HEK293T (cell line): Measurements from ENCODE around the gene BLCAP.

ENCODE experiments used
- CTCF ChIA-PET: fragments of 350-600 bp; formaldehyde crosslinking; extraction: SDS; loops from one replicate; lab custom pipeline; 2021; ENCODE audit warnings: antibody characterized with exemption, inconsistent platforms; lab: Yijun Ruan, JAX
- POLR2A ChIA-PET: fragments of 350-600 bp; formaldehyde crosslinking; extraction: SDS; loops from one replicate; lab custom pipeline; 2020; ENCODE audit warnings: antibody characterized with exemption, inconsistent platforms; lab: Yijun Ruan, JAX
- DNase-seq: peaks from one replicate; pipeline ENCODE4 v3.0.0; 2012; ENCODE audit warnings: mixed read lengths; ENCODE audit errors: extremely low spot score
- ARNT ChIP-seq: fragments of 450-650 bp; IDR thresholded peaks from 2 replicates; pipeline ENCODE4 v1.6.1; 2017; ENCODE audit warnings: mild to moderate bottlenecking
- BHLHE40 ChIP-seq: fragments of 450-650 bp; IDR thresholded peaks from 2 replicates; pipeline ENCODE4 v1.6.1; 2016; ENCODE audit warnings: mild to moderate bottlenecking, moderate library complexity, borderline replicate concordance
- CTBP1 ChIP-seq: fragments of 450-650 bp; IDR thresholded peaks from 2 replicates; pipeline ENCODE4 v1.6.1; 2016; ENCODE audit warnings: borderline replicate concordance
- ELF4 ChIP-seq: fragments of 450-650 bp; IDR thresholded peaks from 2 replicates; pipeline ENCODE4 v1.6.1; 2017; ENCODE audit warnings: antibody characterized with exemption
- FOXA1 ChIP-seq: fragments of 450-650 bp; IDR thresholded peaks from 2 replicates; pipeline ENCODE4 v1.6.1; 2016; ENCODE audit warnings: mild to moderate bottlenecking
- FOXK2 ChIP-seq: fragments of 450-650 bp; IDR thresholded peaks from 2 replicates; pipeline ENCODE4 v1.6.1; 2016; ENCODE audit warnings: mild to moderate bottlenecking
- FOXM1 ChIP-seq: fragments of 450-650 bp; IDR thresholded peaks from 2 replicates; pipeline ENCODE4 v1.6.1; 2017; ENCODE audit warnings: mild to moderate bottlenecking, borderline replicate concordance
- HDGF ChIP-seq: fragments of 450-650 bp; IDR thresholded peaks from 2 replicates; pipeline ENCODE4 v1.6.1; 2017; ENCODE audit warnings: antibody characterized with exemption, borderline replicate concordance
- L3MBTL2 ChIP-seq: fragments of 450-650 bp; conservative IDR thresholded peaks from 2 replicates; pipeline ENCODE4 v1.6.1; 2016; ENCODE audit warnings: mild to moderate bottlenecking
- LEF1 ChIP-seq: fragments of 450-650 bp; IDR thresholded peaks from 2 replicates; pipeline ENCODE4 v1.6.1; 2017; ENCODE audit warnings: mild to moderate bottlenecking, borderline replicate concordance
- NFRKB ChIP-seq: fragments of 450-650 bp; IDR thresholded peaks from 2 replicates; pipeline ENCODE4 v1.6.1; 2016; ENCODE audit warnings: mild to moderate bottlenecking, moderate library complexity
- SP1 ChIP-seq: fragments of 450-650 bp; IDR thresholded peaks from 2 replicates; pipeline ENCODE4 v1.6.1; 2017
- SUZ12 ChIP-seq: fragments of 450-650 bp; IDR thresholded peaks from 2 replicates; pipeline ENCODE4 v1.6.1; 2016; ENCODE audit warnings: mild to moderate bottlenecking
- TARDBP ChIP-seq: fragments of 450-650 bp; IDR thresholded peaks from 2 replicates; pipeline ENCODE4 v1.6.1; 2016
- ZNF384 ChIP-seq: fragments of 450-650 bp; IDR thresholded peaks from 2 replicates; pipeline ENCODE4 v1.6.1; 2016
- TF ChIP-seq, protein P1 (sequence below): fragments of 450-650 bp; IDR thresholded peaks from 2 replicates; pipeline ENCODE4 v1.6.1; 2016

Gene BLCAP

DNA sequence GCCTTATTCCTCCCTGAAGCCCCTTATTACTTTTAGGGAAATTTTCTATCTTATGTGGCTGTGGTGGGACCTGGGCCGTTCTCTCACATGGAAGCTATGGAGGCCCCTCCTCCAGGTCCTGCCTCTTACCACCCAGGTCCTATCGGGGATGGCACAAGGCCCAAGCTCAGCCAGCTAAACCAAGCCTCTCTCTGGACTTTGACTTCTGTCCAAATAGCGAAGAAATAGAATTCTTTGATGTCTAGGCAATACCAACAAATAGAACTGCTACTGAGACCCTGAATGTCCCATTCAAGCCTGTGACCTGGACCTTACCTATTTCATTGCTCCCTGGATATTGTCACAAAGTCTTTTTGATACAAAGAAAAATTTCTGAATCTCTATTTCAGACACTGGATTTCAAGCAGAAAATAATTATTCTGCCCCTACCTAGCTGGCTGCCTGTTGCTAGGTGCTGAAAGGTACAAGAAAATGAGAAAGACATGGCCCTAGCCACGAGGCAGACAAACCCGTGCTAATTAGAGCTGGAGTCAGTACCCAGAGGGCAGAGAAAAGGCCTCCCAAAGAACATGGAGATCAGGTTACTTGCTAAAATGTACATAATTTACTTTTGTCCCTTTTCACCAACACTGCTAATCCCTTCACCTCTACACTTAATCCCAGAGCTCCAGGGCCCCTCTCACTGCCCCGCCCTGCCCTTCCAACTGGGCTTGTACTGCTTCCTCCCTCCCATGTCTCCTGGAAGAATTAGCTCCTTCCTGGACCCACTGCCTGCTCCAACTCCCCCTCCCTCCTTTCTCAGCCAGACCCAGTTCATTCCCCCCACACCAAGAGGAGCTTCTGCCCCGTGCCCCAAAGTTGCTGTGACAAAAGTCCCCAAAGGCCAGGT, 22.2 kb downstream of the BLCAP start:
- CTCF ChIA-PET = no interaction called here
- DNase-seq = no peak
- POLR2A ChIA-PET = interaction anchor here (1.6 kb wide), 1 partner anchor 10 kb away, joined by 4 read pairs; no protein-coding TSS in a partner anchor
- no peak for TF ChIP-seq ZNF384
- no peak for TF ChIP-seq ELF4
- no peak for TF ChIP-seq FOXA1
- TF ChIP-seq SP1 = no peak
- no peak for TF ChIP-seq CTBP1
- no peak for TF ChIP-seq NFRKB

DNA sequence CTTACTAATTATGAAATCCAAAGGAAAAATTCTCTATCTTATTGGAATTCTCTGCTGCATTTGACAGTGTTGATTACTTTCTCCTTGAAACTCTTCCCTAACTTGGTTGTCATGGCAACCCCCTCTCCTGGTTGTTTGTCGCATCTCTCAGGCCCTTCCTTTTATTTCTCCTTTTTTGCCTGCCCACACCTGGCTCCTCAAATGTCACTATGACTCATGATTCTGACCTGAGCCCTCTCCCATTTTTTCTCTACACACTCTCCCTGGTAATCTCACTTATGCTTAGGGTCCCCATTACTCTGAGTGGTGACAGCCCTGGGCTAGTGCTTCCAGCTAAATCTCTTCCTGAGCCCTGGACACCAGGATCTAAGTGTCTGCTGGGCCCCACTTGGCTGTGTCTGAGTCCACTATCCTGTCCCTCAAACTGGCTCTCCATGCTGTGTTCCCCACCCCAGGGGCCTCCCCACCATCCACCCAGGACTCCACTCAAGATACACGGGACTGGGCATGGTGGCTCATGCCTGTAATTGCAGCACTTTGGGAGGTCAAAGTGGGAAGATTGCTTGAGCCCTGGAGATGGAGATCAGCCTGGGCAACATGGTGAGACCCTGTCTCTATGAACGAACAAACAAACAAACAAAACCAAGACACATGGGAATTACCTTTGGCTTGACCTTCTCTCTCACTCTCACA, 23.1 kb downstream of the BLCAP start:
- TF ChIP-seq FOXA1 (no peak), CTBP1 (no peak), NFRKB (no peak), SP1 (no peak), ARNT (no peak), FOXK2 (no peak), ELF4 (no peak), L3MBTL2 (no peak), LEF1 (no peak), BHLHE40 (no peak), FOXM1 (no peak), HDGF (no peak), SUZ12 (no peak), TARDBP (no peak), ZNF384 (no peak)
- TF ChIP-seq, protein P1, sequence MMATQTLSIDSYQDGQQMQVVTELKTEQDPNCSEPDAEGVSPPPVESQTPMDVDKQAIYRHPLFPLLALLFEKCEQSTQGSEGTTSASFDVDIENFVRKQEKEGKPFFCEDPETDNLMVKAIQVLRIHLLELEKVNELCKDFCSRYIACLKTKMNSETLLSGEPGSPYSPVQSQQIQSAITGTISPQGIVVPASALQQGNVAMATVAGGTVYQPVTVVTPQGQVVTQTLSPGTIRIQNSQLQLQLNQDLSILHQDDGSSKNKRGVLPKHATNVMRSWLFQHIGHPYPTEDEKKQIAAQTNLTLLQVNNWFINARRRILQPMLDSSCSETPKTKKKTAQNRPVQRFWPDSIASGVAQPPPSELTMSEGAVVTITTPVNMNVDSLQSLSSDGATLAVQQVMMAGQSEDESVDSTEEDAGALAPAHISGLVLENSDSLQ = no peak
- ChIA-PET POLR2A (interaction anchor here (1.2 kb wide), 1 partner anchor 15 kb away, joined by 3 read pairs; no protein-coding TSS in a partner anchor), CTCF (no interaction called here)
- DNase-seq = no peak

DNA sequence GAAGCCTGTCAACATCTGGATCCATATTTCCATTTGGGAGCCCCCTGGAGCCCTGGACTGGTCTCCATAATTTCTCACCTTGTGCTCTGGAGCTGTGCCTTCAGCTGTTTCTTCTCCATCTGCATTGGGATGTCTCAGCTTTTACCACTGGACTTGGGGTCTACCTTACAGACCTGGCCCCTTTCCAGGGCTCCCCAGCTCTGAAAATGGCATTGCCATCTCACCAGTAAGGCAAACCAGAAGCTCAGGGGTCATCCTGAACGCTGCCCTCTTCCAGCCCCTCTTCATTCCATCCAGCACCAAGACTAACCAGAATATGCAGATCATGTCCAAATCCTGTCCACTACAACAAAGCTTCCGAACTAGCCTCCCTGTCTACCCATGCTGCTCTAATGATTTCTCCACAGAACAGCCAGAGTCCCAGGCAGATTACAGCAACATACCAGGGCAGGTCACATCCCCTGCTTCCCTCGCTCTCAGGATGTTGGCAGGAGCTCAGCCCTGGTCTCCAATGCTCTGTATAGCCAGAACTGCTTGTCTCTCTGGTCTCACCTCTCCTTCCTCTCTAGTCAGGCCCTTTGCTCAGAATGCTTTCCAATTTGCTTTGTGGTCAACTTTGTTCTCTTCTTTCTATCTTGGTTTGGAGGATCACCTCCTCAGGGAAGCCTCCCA, 24.3 kb downstream of the BLCAP start:
- TF ChIP-seq NFRKB (no peak), FOXK2 (no peak), ELF4 (no peak), ARNT (no peak), BHLHE40 (no peak), TARDBP (no peak), FOXM1 (no peak), ZNF384 (no peak), LEF1 (no peak), SP1 (no peak), L3MBTL2 (no peak), HDGF (no peak), CTBP1 (no peak), SUZ12 (no peak), FOXA1 (no peak)
- TF ChIP-seq, protein P1 = no peak
- no peak for DNase-seq
- POLR2A ChIA-PET = interaction anchor here (1.2 kb wide), 1 partner anchor 16 kb away, joined by 3 read pairs; no protein-coding TSS in a partner anchor
- CTCF ChIA-PET = no interaction called here

DNA sequence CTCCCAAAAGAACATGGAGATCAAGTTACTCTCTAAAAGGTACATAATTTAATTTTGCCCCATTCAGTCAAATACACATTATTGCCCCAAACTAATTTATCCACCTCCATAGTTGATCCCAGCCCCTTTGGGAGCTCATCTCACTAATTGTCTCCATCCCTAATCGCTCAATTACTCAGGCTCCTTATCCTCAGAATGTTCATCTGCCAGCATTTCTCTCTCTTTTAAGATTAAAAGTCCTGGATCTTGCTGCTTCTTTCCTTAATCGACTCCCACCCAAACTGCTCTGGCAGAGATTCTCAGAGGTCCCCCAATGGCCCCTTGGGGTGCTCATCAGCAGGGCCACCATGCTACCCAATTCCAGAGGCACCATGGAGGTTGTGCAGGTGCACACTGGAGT, 25.0 kb downstream of the BLCAP start:
- no peak for DNase-seq
- POLR2A ChIA-PET = no interaction called here
- no peak for TF ChIP-seq SP1
- TF ChIP-seq, protein P1 = no peak
- CTCF ChIA-PET = no interaction called here

DNA sequence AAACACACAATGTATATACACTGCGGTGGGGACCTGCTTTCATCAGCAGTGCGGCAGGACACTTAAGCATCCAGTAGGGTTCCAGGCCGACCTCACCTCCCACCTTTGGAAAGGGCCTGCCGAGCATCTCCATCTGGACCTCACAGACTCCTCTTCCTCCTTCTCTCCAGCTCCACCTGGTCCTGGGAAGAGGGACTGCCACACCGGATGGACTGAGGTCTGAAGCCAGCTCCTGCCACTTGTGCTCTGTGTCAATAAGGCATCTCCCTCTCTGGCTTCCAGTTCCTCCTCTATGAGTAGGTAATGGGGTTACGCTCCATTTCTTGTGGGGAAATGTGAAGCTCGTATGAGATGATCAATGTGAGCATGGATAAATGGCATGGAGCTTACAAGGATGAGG, 25.7 kb downstream of the BLCAP start:
- CTCF ChIA-PET = no interaction called here
- no peak for TF ChIP-seq ELF4
- TF ChIP-seq FOXM1 = no peak
- TF ChIP-seq L3MBTL2 = no peak
- TF ChIP-seq, protein P1 = no peak
- TF ChIP-seq LEF1 = no peak
- no peak for TF ChIP-seq TARDBP
- no peak for TF ChIP-seq CTBP1
- no peak for TF ChIP-seq NFRKB
- TF ChIP-seq SUZ12 = no peak
- TF ChIP-seq HDGF = no peak
- no peak for TF ChIP-seq SP1
- TF ChIP-seq BHLHE40 = no peak
- DNase-seq = no peak
- POLR2A ChIA-PET = no interaction called here
